GM12892 (cell line): ENCODE measurements around the gene CERS6.

Experiments used
- POLR2AphosphoS5 ChIP-seq: IDR thresholded peaks from 2 replicates; pipeline ENCODE4 v1.6.1; 2011; ENCODE audit warnings: low read depth, low read length, control low read depth
- TAF1 ChIP-seq: IDR thresholded peaks from 2 replicates; pipeline ENCODE4 v1.6.1; 2011; ENCODE audit warnings: low read depth, mild to moderate bottlenecking, control low read depth, low read length, borderline replicate concordance

- TF ChIP-seq POLR2AphosphoS5 (no peak), TAF1 (no peak)
Observed at GRCh38 chr2:168499500-168499899, 43.4 kb downstream of the CERS6 start.
